ENCODE data around the gene ATG4B. TPM values are rescaled to one million over a fixed set of nuclear protein-coding genes. Genes with fewer than 3 reads are reported as not detected.

ATG4B gene
- total RNA-seq, 2 experiments from 2014 or later: 84.1 to 87.1 TPM

DNA sequence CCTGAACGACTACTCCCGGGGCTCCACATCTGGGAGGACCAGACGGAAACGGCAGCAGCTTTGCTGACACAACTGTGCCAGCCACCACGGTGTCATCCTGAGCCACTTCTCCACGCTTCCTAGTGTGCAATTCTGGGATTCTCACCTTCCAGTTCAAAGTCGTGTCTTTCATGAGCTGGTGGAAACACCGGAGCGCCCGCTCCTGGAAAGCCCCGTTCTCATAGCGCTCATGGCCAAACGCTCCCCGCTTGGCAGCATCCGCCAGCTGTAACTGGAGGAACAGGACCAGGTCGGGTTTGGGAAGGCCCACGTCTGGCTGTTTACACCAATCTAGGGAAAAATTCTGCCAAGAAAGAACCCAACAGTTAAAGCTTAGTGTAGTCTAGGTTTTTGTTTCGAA is 40.8 kb downstream of the ATG4B start:
- Mint-ChIP-seq H3K27ac (no peak overlapping the region), H3K4me3 (no peak overlapping the region), H3K27me3 (no peaks in the 10 kb centered on the region), H3K9me3 (no peaks in the 10 kb centered on the region), H3K4me1 (peaks cover 15% of the 10 kb centered on the region), H3K36me3 (ENCODE audit: low read depth) (peaks cover 49% of the 10 kb centered on the region)
- DNase-seq: no peak
- POLR2A ChIA-PET: interaction anchor here (1.8 kb wide), 1 partner anchor 9 kb away, joined by 7 read pairs; the partner anchor contains the start of gene DTYMK
- CTCF ChIA-PET: interaction anchor here (0.9 kb wide), 1 partner anchor 8 kb away, joined by 3 read pairs; the partner anchor contains the start of gene DTYMK

DNA sequence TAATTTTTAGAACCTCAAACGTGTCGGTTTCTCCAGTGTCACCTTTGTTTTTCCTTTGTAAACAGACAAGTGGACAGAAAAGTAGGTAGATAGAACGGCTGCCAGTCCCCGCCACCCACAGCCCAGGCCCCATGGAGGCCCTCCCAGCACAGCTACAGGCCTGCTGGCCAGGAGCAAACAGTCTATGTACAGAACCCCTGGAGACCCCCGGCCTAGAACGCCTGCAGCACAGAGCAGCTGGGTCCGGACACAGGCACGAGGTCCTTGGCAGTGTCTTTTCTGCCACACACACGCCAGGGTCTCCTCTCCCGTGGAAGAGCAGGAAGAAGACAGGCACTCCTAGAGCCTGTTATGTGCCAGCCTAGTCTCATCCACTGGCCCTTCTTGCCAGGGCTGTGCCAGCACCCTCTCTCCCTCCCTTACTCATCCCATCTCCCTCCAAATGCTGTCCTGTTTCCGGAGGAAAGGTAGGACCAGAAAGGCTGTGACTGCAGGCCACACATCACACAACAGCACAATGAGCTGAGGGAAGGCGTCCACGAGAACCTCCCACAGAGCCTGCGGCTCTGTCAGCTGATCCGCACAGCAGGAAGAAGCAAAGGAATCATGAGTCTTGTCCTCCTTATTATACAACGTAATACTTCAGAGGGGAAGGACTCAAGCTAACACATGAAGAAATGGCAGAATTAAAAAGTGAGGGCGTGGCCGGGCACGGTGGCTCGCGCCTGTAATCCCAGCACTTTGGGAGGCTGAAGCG is 41.5 kb downstream of the ATG4B start:
- peaks cover 9% of the 10 kb centered on the region for H3K4me1 Mint-ChIP-seq
- H3K36me3 Mint-ChIP-seq (ENCODE audit: low read depth): peaks cover 51% of the 10 kb centered on the region
- CTCF ChIA-PET: interaction anchor here (0.9 kb wide), 1 partner anchor 8 kb away, joined by 3 read pairs; the partner anchor contains the start of gene DTYMK
- H3K27ac Mint-ChIP-seq: no peak overlapping the region
- no peaks in the 10 kb centered on the region for H3K9me3 Mint-ChIP-seq
- no peak for DNase-seq
- H3K27me3 Mint-ChIP-seq: no peaks in the 10 kb centered on the region
- no peak overlapping the region for H3K4me3 Mint-ChIP-seq
- POLR2A ChIA-PET: interaction anchor here (1.8 kb wide), 1 partner anchor 8 kb away, joined by 7 read pairs; the partner anchor contains the start of gene DTYMK

GRCh38 chr2:241680044-241680443 is 42.6 kb downstream of the ATG4B start:
- no peaks in the 10 kb centered on the region for H3K27me3 Mint-ChIP-seq
- ChIA-PET CTCF (no interaction called here), POLR2A (interaction anchor here (1.3 kb wide), 1 partner anchor 8 kb away, joined by 4 read pairs; no protein-coding TSS in a partner anchor)
- DNase-seq: no peak
- H3K36me3 Mint-ChIP-seq (ENCODE audit: low read depth): peaks cover 58% of the 10 kb centered on the region
- H3K27ac Mint-ChIP-seq: no peak overlapping the region
- no peaks in the 10 kb centered on the region for H3K9me3 Mint-ChIP-seq
- no peak overlapping the region for H3K4me3 Mint-ChIP-seq
- H3K4me1 Mint-ChIP-seq: peaks cover 15% of the 10 kb centered on the region

DNA sequence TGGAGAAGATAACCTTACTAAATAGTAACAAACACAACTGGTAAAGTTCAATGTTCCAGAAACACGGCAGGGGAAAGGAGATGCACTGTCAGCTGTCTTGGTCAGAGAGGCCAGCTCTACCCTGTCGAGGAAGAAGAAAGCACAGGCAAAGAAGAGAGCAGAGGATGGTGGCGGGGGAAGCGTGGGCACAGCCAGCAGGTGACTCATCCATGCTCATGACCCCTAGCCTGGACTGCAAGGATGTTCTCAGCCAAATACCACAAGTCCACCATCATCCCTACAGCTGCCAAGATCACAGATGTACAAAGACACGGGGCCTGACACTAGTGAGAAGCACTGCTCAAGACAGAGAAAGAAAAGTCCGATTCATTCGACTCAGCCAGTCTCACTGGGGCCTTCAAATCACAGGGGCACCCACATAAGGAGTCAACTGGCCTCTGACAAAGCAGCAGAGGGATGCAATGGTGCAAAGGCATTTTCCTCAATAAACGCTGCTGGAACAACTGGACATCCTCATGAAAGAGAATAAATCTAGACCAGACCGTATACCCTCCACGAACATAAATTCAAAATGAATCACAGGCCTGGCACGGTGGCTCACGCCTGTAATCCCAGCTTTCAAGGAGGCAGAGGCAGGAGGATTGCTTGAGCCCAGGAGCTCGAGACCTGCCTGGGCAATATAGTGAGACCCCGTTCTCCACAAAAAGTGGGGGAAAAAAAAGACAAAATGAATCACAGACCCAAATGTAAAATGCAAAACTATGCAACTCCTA is 43.5 kb downstream of the ATG4B start:
- Mint-ChIP-seq H3K4me3 (no peak overlapping the region), H3K27ac (no peak overlapping the region), H3K9me3 (no peaks in the 10 kb centered on the region), H3K27me3 (no peaks in the 10 kb centered on the region), H3K4me1 (peaks cover 23% of the 10 kb centered on the region), H3K36me3 (ENCODE audit: low read depth) (peaks cover 51% of the 10 kb centered on the region)
- ChIA-PET CTCF (no interaction called here), POLR2A (interaction anchor here (1.3 kb wide), 1 partner anchor 9 kb away, joined by 4 read pairs; no protein-coding TSS in a partner anchor)
- DNase-seq: no peak

DNA sequence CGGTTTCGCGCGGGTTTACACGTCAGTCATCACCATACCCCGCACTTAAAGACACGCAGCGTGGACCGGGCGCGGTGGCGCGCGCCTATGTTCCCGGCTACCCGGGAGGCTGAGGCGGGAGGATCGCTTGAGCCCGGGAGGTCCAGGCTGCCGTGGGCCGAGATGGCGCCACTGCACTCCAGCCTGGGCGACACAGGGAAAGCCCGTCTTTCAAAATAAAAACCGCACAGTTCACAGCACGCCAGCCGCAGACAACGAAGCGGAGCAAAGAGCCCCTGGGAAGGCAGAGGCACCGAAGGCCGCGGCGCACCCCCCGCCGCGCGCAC is 48.8 kb downstream of the ATG4B start:
- Mint-ChIP-seq H3K9me3 (no peaks in the 10 kb centered on the region), H3K36me3 (ENCODE audit: low read depth) (peaks cover 24% of the 10 kb centered on the region), H3K4me1 (peaks cover 42% of the 10 kb centered on the region), H3K27ac (peak overlapping the region; percentile 60), H3K27me3 (no peaks in the 10 kb centered on the region), H3K4me3 (peak overlapping the region; percentile 82)
- POLR2A ChIA-PET: interaction anchor here (0.7 to 6.0 kb wide), 28 partner anchors 8 to 1121 kb away, joined by 3 to 141 read pairs (median 5); partner anchors contain the start of genes ATG4B, D2HGDH, HDLBP and ING5
- DNase-seq: no peak
- CTCF ChIA-PET: interaction anchor here (0.8 to 5.5 kb wide), 11 partner anchors 8 to 537 kb away, joined by 3 to 54 read pairs (median 4); partner anchors contain the start of genes ATG4B, D2HGDH, ING5 and PASK

DNA sequence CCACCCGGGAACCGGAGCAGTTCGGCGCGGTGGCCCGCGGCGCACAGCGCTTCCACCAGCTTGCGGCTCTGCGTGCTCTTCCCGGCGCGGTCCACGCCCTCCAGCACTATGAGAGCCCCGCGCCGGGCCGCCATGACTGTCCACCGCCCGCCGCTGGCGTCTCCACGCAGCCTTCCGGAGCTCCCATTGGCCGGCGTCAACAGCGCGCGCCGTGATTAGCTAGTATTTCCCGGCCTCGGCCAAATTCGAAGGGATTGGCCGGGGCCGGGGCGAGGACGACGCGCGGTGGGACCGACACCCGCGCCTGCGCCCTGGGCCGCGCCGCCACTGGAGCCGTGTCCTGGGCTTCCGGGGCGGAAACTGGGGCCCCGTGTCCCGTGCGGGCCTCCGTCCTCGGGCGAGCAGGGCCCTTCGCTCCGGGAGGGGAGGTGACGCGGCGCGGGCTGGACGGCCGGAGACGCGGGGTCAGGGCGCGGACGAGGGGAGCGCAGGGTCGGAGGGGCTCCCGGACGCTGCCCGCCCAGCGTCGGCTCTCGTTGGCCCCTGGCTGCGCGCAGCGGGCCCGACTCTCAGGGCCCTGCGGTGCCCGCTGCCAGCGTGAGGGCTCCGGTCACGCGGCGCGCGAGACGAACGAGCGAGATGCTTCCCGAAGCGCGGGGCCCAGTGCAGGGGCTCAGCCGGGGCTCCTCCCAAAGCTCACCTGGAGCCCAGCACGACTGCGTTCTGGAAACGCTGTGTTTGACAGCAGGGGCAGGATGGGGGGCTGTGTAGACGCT is 49.3 kb downstream of the ATG4B start, which contains the start of gene DTYMK:
TSS of gene DTYMK (minus strand) at position 166 of the 776 bp plus-strand sequence. CDS start at position 134, 32 bp downstream.
- H3K4me3 Mint-ChIP-seq: peak within 1 kb of the TSS; percentile 82
- peaks cover 18% of the 10 kb centered on the region for H3K36me3 Mint-ChIP-seq (ENCODE audit: low read depth)
- peak within 1 kb of the TSS; percentile 90 for H3K27ac Mint-ChIP-seq
- peak; percentile 97 for DNase-seq
- ChIA-PET POLR2A (interaction anchor here (0.7 to 6.0 kb wide), 31 partner anchors 9 to 1122 kb away, joined by 3 to 141 read pairs (median 5); partner anchors contain the start of genes ATG4B, D2HGDH, HDLBP and ING5), CTCF (interaction anchor here (0.6 to 5.5 kb wide), 12 partner anchors 8 to 538 kb away, joined by 3 to 54 read pairs (median 4); partner anchors contain the start of genes ATG4B, D2HGDH, ING5 and PASK)
- H3K9me3 Mint-ChIP-seq: no peaks in the 10 kb centered on the region
- no peaks in the 10 kb centered on the region for H3K27me3 Mint-ChIP-seq
- H3K4me1 Mint-ChIP-seq: peaks cover 40% of the 10 kb centered on the region

GRCh38 chr2:241689306-241689705 is 51.8 kb downstream of the ATG4B start:
- no peaks in the 10 kb centered on the region for H3K27me3 Mint-ChIP-seq
- H3K4me3 Mint-ChIP-seq: peak overlapping the region; percentile 21
- peak overlapping the region; percentile 16 for H3K27ac Mint-ChIP-seq
- H3K4me1 Mint-ChIP-seq: peaks cover 36% of the 10 kb centered on the region
- ChIA-PET CTCF (interaction anchor here (0.8 to 4.1 kb wide), 3 partner anchors 11 to 190 kb away, joined by 3 to 54 read pairs (median 3); partner anchors contain the start of gene ING5), POLR2A (interaction anchor here (1.5 to 6.0 kb wide), 5 partner anchors 12 to 539 kb away, joined by 4 to 141 read pairs (median 16); partner anchors contain the start of genes HDLBP, ING5, PPP1R7 and SEPTIN2)
- H3K36me3 Mint-ChIP-seq (ENCODE audit: low read depth): peaks cover 17% of the 10 kb centered on the region
- peak; percentile 35 for DNase-seq
- no peaks in the 10 kb centered on the region for H3K9me3 Mint-ChIP-seq

- peaks cover 30% of the 10 kb centered on the region for H3K4me1 Mint-ChIP-seq
- H3K9me3 Mint-ChIP-seq: no peaks in the 10 kb centered on the region
- H3K27me3 Mint-ChIP-seq: no peaks in the 10 kb centered on the region
- no peak overlapping the region for H3K27ac Mint-ChIP-seq
- H3K4me3 Mint-ChIP-seq: no peak overlapping the region
- no peak for DNase-seq
- POLR2A ChIA-PET: interaction anchor here (6.0 kb wide), 1 partner anchor 11 kb away, joined by 141 read pairs; the partner anchor contains the start of gene ING5
- H3K36me3 Mint-ChIP-seq (ENCODE audit: low read depth): peaks cover 13% of the 10 kb centered on the region
- CTCF ChIA-PET: no interaction called here
Measured at GRCh38 chr2:241690202-241690717, 52.8 kb downstream of the ATG4B start.

DNA sequence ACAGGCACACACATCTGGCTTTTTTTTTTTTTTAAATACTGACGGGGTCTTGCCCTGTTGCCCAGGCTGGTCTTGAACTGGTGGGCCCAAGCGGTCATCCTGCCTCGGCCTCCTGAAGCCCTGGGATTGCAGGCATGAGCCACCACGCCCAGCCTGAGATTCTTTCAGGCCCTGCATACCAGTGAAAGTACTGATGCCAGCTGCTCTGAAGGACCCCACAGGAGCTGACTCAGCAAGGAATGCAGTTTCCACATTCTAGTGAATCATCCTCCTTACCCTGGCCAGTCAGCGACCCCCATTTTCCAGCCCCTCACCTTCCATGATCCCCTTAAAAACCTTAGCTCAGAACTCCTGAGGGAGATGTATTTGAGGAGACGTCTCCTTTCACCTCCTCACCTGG is 55.0 kb downstream of the ATG4B start:
- Mint-ChIP-seq H3K27me3 (no peaks in the 10 kb centered on the region), H3K4me1 (peaks cover 21% of the 10 kb centered on the region)
- CTCF ChIA-PET: interaction anchor here (1.2 kb wide), 1 partner anchor 9 kb away, joined by 6 read pairs; the partner anchor contains the start of gene ING5

GRCh38 chr2:241695651-241696050 is 58.2 kb downstream of the ATG4B start:
- CTCF ChIA-PET: interaction anchor here (1.2 kb wide), 1 partner anchor 9 kb away, joined by 3 read pairs; the partner anchor contains the start of gene DTYMK
- Mint-ChIP-seq H3K4me3 (no peak overlapping the region), H3K36me3 (ENCODE audit: low read depth) (peaks cover 18% of the 10 kb centered on the region), H3K9me3 (no peaks in the 10 kb centered on the region), H3K27ac (no peak overlapping the region), H3K4me1 (peaks cover 11% of the 10 kb centered on the region), H3K27me3 (no peaks in the 10 kb centered on the region)
- DNase-seq: no peak
- POLR2A ChIA-PET: no interaction called here

More for the DNA sequence above, 55.0 kb downstream of the ATG4B start:
- H3K36me3 Mint-ChIP-seq (ENCODE audit: low read depth): peaks cover 22% of the 10 kb centered on the region
- H3K9me3 Mint-ChIP-seq: no peaks in the 10 kb centered on the region
- no peak overlapping the region for H3K27ac Mint-ChIP-seq
- no peak for DNase-seq
- POLR2A ChIA-PET: interaction anchor here (1.8 kb wide), 1 partner anchor 9 kb away, joined by 5 read pairs; the partner anchor contains the start of gene ING5
- H3K4me3 Mint-ChIP-seq: no peak overlapping the region

DNA sequence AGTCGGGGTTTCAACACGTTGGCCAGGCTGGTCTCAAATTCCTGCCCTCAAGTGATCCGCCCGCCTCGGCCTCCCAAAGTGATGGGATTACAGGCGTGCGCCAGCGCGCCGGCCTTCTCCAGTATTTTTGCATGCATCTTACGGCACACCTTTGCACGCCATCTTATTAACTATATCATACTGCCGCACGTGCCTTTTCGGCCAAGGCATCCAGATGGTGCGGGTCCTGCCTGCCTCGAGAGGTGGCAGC is 63.6 kb downstream of the ATG4B start:
- Mint-ChIP-seq H3K4me3 (peak overlapping the region; percentile 79), H3K4me1 (peaks cover 27% of the 10 kb centered on the region), H3K9me3 (peaks cover 2% of the 10 kb centered on the region), H3K36me3 (ENCODE audit: low read depth) (peaks cover 19% of the 10 kb centered on the region), H3K27me3 (no peaks in the 10 kb centered on the region), H3K27ac (peak overlapping the region; percentile 84)
- DNase-seq: no peak
- POLR2A ChIA-PET: interaction anchor here (1.0 to 7.6 kb wide), 15 partner anchors 9 to 385 kb away, joined by 3 to 141 read pairs (median 10); partner anchors contain the start of genes D2HGDH, DTYMK, HDLBP and PDCD1
- CTCF ChIA-PET: interaction anchor here (0.6 to 5.9 kb wide), 11 partner anchors 8 to 385 kb away, joined by 3 to 54 read pairs (median 4); partner anchors contain the start of genes D2HGDH, DTYMK, HDLBP and SEPTIN2
